Activated T-helper 1 cell treated with anti-CD3 and anti-CD28 coated beads, Interleukin-12 subunit alpha, Interleukin-12 subunit beta, Interleukin-2, Interleukin-4 antibody, amounts not matched to agents 30 ng/mL and 10 ng/mL and 1 ng/mL, durations not matched to agents 14 hours and 24 hours and 36 hours (primary cell): ENCODE results near the gene SCGB3A1. TPM values are rescaled to one million over a fixed set of nuclear protein-coding genes. Genes with fewer than 3 reads are reported as not detected.

Experiments
- DNase-seq: peaks from one replicate; pipeline ENCODE4 v3.0.0; 2021; ENCODE audit warnings: low spot score
- H3K27ac Mint-ChIP-seq: one replicate; pipeline ENCODE4 v1.8.0; 2021; ENCODE audit warnings: mild to moderate bottlenecking, mixed read lengths
- H3K27me3 Mint-ChIP-seq: one replicate; pipeline ENCODE4 v1.8.0; 2022; ENCODE audit warnings: mild to moderate bottlenecking, moderate library complexity, mixed read lengths; ENCODE audit not compliant: insufficient read depth
- H3K36me3 Mint-ChIP-seq: one replicate; pipeline ENCODE4 v1.8.0; 2021; ENCODE audit warnings: low read depth, mixed read lengths
- H3K4me1 Mint-ChIP-seq: one replicate; pipeline ENCODE4 v1.8.0; 2021; ENCODE audit warnings: low read depth, mixed read lengths
- H3K4me3 Mint-ChIP-seq: one replicate; pipeline ENCODE4 v1.8.0; 2021; ENCODE audit warnings: mild to moderate bottlenecking, moderate library complexity, mixed read lengths
- H3K9me3 Mint-ChIP-seq: one replicate; pipeline ENCODE4 v1.8.0; 2021; ENCODE audit warnings: mixed read lengths
- intact Hi-C: fragments of 100-400 bp; cut with micrococcal nuclease; formaldehyde crosslinking; loops from one replicate; pipeline ENCODE4 v1.15.1; 2024
- total RNA-seq: library from RNA; stranded (reverse); gene quantifications from 2 replicates; pipeline ENCODE4 v1.2.3, GENCODE V29; 2022

The SCGB3A1 gene, protein sequence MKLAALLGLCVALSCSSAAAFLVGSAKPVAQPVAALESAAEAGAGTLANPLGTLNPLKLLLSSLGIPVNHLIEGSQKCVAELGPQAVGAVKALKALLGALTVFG
- total RNA-seq = not detected in 2 replicates

DNA sequence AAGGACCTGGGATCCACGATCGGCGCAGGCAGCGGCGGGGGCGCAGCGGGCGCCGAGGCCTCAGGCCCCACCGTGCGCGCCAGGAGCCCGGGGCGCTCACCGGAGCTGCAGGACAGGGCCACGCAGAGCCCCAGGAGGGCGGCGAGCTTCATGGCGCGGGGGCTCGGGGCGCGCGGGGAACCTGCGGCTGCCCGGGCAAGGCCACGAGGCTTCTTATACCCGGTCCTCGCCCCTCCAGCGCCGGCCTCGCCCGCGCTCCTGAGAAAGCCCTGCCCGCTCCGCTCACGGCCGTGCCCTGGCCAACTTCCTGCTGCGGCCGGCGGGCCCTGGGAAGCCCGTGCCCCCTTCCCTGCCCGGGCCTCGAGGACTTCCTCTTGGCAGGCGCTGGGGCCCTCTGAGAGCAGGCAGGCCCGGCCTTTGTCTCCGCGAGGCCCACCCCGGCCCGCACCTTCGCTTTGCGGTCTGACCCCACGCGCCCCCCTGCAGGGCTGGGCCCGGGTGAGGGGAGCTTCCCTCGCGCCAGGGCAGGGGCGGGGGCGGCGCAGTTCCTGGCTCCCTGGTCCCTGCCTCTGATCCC is at the start of gene SCGB3A1:
Gene SCGB3A1, minus strand, starts transcription at position 189 of the 577 bp plus-strand sequence. Its CDS starts 37 bp downstream, at position 152.
- Mint-ChIP-seq H3K4me3 (no peak within 1 kb of the TSS), H3K9me3 (no peaks in the 10 kb centered on the region), H3K4me1 (no peaks in the 10 kb centered on the region), H3K27me3 (peaks cover 27% of the 10 kb centered on the region), H3K27ac (no peak within 1 kb of the TSS), H3K36me3 (peaks cover 2% of the 10 kb centered on the region)
- intact Hi-C loops = no loop called here
- no peak for DNase-seq

DNA sequence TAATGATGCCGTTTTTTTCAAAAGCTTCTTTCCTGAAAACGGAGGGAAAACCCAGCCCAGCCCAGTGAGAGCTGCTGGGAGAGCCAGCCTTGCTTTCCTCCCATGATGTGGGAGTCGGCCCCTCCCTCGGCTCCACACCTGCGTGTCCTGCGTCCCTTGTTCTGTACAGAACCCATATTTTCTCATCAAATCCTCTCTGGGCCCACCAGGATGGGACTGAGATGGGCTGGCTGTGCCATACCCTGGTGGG is 49.2 kb upstream of the SCGB3A1 start:
- H3K36me3 Mint-ChIP-seq = no peaks in the 10 kb centered on the region
- H3K27me3 Mint-ChIP-seq = no peaks in the 10 kb centered on the region
- H3K4me3 Mint-ChIP-seq = no peak overlapping the region
- intact Hi-C loops = no loop called here
- H3K9me3 Mint-ChIP-seq = no peaks in the 10 kb centered on the region
- no peak overlapping the region for H3K27ac Mint-ChIP-seq
- no peaks in the 10 kb centered on the region for H3K4me1 Mint-ChIP-seq
- DNase-seq = no peak

- no peaks in the 10 kb centered on the region for H3K36me3 Mint-ChIP-seq
- DNase-seq = no peak
- no peaks in the 10 kb centered on the region for H3K4me1 Mint-ChIP-seq
- intact Hi-C loops = no loop called here
- H3K27me3 Mint-ChIP-seq = no peaks in the 10 kb centered on the region
- no peaks in the 10 kb centered on the region for H3K9me3 Mint-ChIP-seq
- no peak overlapping the region for H3K27ac Mint-ChIP-seq
- H3K4me3 Mint-ChIP-seq = no peak overlapping the region
These were observed 48.7 kb upstream of the SCGB3A1 start for GRCh38 chr5:180639741-180640610.

DNA sequence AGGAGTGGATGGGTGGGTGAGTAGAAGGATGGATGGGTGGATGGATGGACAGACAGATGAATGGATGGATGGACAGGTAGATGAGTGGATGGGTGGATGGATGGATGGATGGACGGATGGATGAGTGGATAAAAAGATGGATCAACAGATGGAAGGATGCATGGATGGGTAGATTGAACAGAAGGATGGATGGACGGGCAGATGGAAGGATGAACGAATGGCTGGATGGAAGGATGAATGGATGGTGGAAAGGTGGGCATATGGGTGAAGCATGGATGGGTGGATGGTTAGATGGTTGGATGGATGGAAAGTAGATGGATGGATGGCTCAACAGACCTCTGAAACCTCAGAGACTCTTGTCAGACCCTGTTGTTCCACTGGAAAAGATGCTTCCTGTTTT is 48.0 kb upstream of the SCGB3A1 start:
- no peak for DNase-seq
- Mint-ChIP-seq H3K9me3 (no peaks in the 10 kb centered on the region), H3K27me3 (no peaks in the 10 kb centered on the region), H3K4me3 (no peak overlapping the region), H3K27ac (no peak overlapping the region), H3K36me3 (no peaks in the 10 kb centered on the region), H3K4me1 (no peaks in the 10 kb centered on the region)
- intact Hi-C loops = no loop called here

GRCh38 chr5:180637962-180638680 is 46.8 kb upstream of the SCGB3A1 start:
- Mint-ChIP-seq H3K4me3 (no peak overlapping the region), H3K4me1 (no peaks in the 10 kb centered on the region), H3K9me3 (no peaks in the 10 kb centered on the region), H3K36me3 (no peaks in the 10 kb centered on the region), H3K27me3 (no peaks in the 10 kb centered on the region), H3K27ac (no peak overlapping the region)
- intact Hi-C loops = no loop called here
- no peak for DNase-seq

- no peaks in the 10 kb centered on the region for H3K27me3 Mint-ChIP-seq
- DNase-seq = no peak
- intact Hi-C loops = no loop called here
- no peaks in the 10 kb centered on the region for H3K36me3 Mint-ChIP-seq
- H3K27ac Mint-ChIP-seq = no peak overlapping the region
- no peaks in the 10 kb centered on the region for H3K4me1 Mint-ChIP-seq
- no peaks in the 10 kb centered on the region for H3K9me3 Mint-ChIP-seq
- H3K4me3 Mint-ChIP-seq = no peak overlapping the region
These were observed 45.2 kb upstream of the SCGB3A1 start for GRCh38 chr5:180636403-180637075.

GRCh38 chr5:180636016-180636402 is 44.7 kb upstream of the SCGB3A1 start:
- H3K4me3 Mint-ChIP-seq = no peak overlapping the region
- H3K27me3 Mint-ChIP-seq = no peaks in the 10 kb centered on the region
- no peaks in the 10 kb centered on the region for H3K9me3 Mint-ChIP-seq
- intact Hi-C loops = no loop called here
- no peaks in the 10 kb centered on the region for H3K36me3 Mint-ChIP-seq
- H3K27ac Mint-ChIP-seq = no peak overlapping the region
- no peaks in the 10 kb centered on the region for H3K4me1 Mint-ChIP-seq
- no peak for DNase-seq

DNA sequence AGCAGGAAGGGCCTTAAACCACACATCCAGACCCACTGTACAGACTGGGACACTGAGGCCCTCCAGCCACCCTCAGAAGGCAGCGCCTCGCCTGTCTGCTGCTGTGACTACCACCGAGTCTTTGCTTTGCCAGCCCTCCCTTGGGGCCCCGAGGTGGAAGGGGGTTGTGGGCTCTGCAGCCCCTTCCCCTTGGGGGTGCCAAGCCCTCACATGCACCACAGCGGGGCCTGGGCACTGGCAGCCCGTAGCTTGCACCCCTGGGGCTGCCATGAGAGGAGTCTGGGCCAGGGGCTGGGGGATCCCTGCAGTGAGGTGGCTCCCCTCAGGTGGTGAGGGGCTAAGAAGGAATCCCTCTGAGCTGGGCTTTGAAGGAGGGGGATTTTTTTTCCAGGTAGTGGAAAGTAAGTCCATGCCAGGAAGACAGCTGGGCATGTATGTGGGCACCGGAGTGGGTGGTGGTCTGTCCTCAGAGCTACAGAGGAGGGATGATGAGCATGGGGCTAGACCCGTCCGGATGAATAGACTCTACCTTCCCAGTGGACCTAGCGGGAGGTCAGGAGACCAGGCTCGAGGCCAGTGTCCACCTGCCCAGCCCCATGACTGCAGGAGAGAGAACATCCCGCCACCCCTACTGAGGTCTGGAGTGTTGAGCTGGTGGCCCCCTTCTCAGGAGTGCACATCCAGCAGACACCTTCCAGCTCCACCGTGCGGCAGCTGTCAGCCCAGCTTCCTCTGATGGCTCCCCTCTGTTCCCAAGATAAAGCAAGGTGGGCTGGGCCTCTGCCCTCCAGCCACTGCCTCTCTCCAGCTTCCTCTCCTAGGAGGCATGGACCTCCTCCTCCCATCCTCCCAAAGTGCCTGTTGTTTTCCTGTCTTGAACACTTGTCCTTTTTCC is 42.2 kb upstream of the SCGB3A1 start:
- Mint-ChIP-seq H3K27ac (no peak overlapping the region), H3K4me3 (no peak overlapping the region), H3K36me3 (no peaks in the 10 kb centered on the region), H3K4me1 (no peaks in the 10 kb centered on the region), H3K9me3 (no peaks in the 10 kb centered on the region), H3K27me3 (no peaks in the 10 kb centered on the region)
- DNase-seq = no peak
- intact Hi-C loops = no loop called here

DNA sequence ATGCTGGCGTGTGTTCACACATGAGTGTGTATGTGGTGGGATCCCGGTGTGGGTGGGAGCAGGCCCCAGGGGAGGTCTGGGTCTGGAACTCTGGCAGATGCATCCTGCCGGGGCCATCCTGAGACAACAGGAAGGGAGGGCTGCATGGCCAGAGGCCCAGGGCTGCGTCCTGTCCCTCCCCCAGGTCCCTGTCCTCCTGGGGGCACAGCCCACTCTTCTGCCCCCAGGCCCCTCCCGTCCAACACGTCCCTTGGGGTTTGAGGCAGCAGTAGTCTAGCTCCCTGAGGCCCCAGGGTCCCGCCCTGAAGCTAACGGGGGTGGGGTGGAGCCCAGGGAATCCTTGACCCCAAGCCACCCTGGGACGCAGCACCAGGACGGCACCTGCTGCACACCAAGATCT is 41.5 kb upstream of the SCGB3A1 start:
- no peak for DNase-seq
- Mint-ChIP-seq H3K4me1 (no peaks in the 10 kb centered on the region), H3K27ac (no peak overlapping the region), H3K4me3 (no peak overlapping the region), H3K9me3 (no peaks in the 10 kb centered on the region), H3K36me3 (no peaks in the 10 kb centered on the region), H3K27me3 (no peaks in the 10 kb centered on the region)
- intact Hi-C loops = no loop called here

DNA sequence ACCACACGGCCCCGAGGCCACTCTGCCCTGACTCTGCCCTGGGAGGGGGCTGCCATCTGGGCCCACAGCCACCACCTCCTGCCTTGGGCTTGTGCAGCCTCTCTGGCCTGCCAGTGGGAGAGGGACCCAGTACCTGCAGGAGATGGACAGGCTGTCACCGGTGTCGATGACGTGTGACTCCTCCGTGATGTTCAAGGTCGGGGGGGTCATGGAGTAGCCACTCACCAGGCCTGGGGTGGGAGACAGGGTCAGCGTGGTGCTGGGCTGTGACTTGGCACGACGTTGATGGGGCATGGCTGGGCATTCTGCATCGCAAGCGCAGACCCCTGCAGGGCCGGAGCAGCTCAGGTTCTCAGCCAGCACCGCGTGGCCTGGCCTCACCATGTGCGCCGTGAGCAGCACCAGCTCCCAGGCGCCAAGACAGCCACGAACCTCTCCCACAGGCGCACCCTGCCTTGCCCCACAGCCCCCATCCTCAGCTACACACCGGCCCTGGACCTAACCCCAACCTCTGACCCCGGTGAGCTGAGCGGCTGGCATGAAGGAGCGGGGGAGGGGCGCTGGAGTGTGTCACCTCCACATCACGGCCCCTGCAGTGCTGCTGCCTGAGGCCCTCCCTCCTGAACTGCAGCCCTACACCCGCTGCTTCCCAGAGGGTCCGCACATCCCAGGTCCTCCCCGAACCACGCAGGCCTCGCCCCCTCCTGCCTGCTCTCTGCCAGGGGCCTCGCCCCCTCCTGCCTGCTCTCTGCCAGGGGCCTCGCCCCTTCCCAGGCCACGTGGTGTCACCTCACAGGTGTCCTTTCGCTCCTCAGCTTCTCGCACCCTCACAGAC is 40.5 kb upstream of the SCGB3A1 start:
- intact Hi-C loops = no loop called here
- DNase-seq = no peak
- Mint-ChIP-seq H3K4me1 (no peaks in the 10 kb centered on the region), H3K9me3 (no peaks in the 10 kb centered on the region), H3K36me3 (no peaks in the 10 kb centered on the region), H3K27me3 (no peaks in the 10 kb centered on the region), H3K4me3 (no peak overlapping the region), H3K27ac (no peak overlapping the region)

DNA sequence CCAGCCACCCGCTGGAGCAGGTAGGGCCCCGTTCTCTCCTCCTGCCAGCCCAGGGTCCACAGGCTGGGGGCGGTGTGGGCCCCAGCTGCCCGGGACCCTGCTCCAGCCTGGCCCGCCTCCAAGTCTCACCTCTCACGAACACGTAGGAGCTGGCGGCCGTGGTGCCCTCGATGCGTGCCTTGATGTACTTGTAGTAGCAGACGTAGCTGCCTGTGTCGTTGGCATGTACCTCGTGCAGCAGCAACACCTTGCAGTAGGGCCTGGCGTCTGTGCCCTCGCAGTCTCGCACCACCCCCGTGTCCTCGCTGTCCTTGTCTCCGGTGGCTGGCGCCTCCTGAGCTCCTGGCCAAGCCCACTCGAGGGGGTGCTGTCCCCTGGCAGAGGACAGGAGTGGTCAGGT is 39.1 kb upstream of the SCGB3A1 start:
- H3K4me3 Mint-ChIP-seq = no peak overlapping the region
- H3K4me1 Mint-ChIP-seq = no peaks in the 10 kb centered on the region
- intact Hi-C loops = no loop called here
- H3K27ac Mint-ChIP-seq = no peak overlapping the region
- H3K27me3 Mint-ChIP-seq = no peaks in the 10 kb centered on the region
- no peaks in the 10 kb centered on the region for H3K9me3 Mint-ChIP-seq
- DNase-seq = no peak
- H3K36me3 Mint-ChIP-seq = no peaks in the 10 kb centered on the region
